Endodermal cell (in vitro differentiated cells): ENCODE results near the gene KPRP. TPM values are rescaled to one million over a fixed set of nuclear protein-coding genes. Genes with fewer than 3 reads are reported as not detected.

Experiments used
- DNase-seq: peaks from one replicate; pipeline ENCODE4 v3.0.0-alpha.2; 2017
- H3K27ac ChIP-seq: 2 replicates; pipeline ENCODE4 v1.5.1; 2013; ENCODE audit warnings: mild to moderate bottlenecking, low read depth, low read length, moderate library complexity
- H3K27me3 ChIP-seq: 2 replicates; pipeline ENCODE4 v1.6.1; 2013; ENCODE audit warnings: mild to moderate bottlenecking, low read length, moderate library complexity; ENCODE audit not compliant: insufficient read depth, control insufficient read depth, poor library complexity, severe bottlenecking
- H3K36me3 ChIP-seq: 2 replicates; pipeline ENCODE4 v1.7.0; 2013; ENCODE audit warnings: mild to moderate bottlenecking, low read length, moderate library complexity; ENCODE audit not compliant: control insufficient read depth, insufficient read depth
- H3K4me1 ChIP-seq: one replicate; pipeline ENCODE4 v1.7.0; 2013; ENCODE audit warnings: low read length; ENCODE audit not compliant: control insufficient read depth, insufficient read depth
- H3K4me3 ChIP-seq: 2 replicates; pipeline ENCODE4 v1.5.1; 2013; ENCODE audit warnings: mild to moderate bottlenecking, low read length, moderate library complexity
- H3K9ac ChIP-seq: 2 replicates; pipeline ENCODE4 v1.6.1; 2013; ENCODE audit warnings: mild to moderate bottlenecking, low read length, moderate library complexity; ENCODE audit not compliant: poor library complexity, severe bottlenecking; ENCODE audit errors: extremely low read depth
- H3K9me3 ChIP-seq: 2 replicates; pipeline ENCODE4 v1.6.1; 2013; ENCODE audit warnings: mild to moderate bottlenecking, low read length, moderate library complexity; ENCODE audit not compliant: control insufficient read depth
- H3K27ac Mint-ChIP-seq: 2 replicates; pipeline ENCODE4 v1.8.0; 2020; ENCODE audit warnings: mixed read lengths
- H3K27me3 Mint-ChIP-seq: 2 replicates; pipeline ENCODE4 v1.8.0; 2021; ENCODE audit warnings: mild to moderate bottlenecking, mixed read lengths; ENCODE audit not compliant: insufficient read depth
- H3K36me3 Mint-ChIP-seq: 2 replicates; pipeline ENCODE4 v1.8.0; 2020; ENCODE audit warnings: low read depth, mixed read lengths
- H3K4me1 Mint-ChIP-seq: 2 replicates; pipeline ENCODE4 v1.8.0; 2020; ENCODE audit warnings: mixed read lengths
- H3K4me3 Mint-ChIP-seq: 2 replicates; pipeline ENCODE4 v1.8.0; 2020; ENCODE audit warnings: mild to moderate bottlenecking, moderate library complexity, mixed read lengths
- H3K9me3 Mint-ChIP-seq: 2 replicates; pipeline ENCODE4 v1.8.0; 2020; ENCODE audit warnings: mild to moderate bottlenecking, mixed read lengths
- CTCF ChIP-seq: fragments of 200-600 bp; sonication (generic); conservative IDR thresholded peaks from 2 replicates; pipeline ENCODE4 v1.5.0; 2021; ENCODE audit warnings: antibody characterized with exemption, mild to moderate bottlenecking
- WGBS, 2 experiments: methylation state at CpG; one replicate each; pipeline versions ENCODE4 v1.1.5 to v1.1.7; 2013; ENCODE audit warnings: missing lambda C conversion rate in 2 of 2, mixed read lengths in 1 of 2; ENCODE audit not compliant: insufficient coverage in 1 of 2, insufficient read length in 1 of 2; 5-methylcytosine and 5-hydroxymethylcytosine counted together
- total RNA-seq, 2 donors: library from RNA; stranded (reverse); fragmentation: NEBNext Ultra II Directional in 1 of 2; extraction: Animal tissue kit (Norgen Biotek cat#: 25700) in 1 of 2; gene quantifications; 2 replicates in 1 of 2; 3 replicates in 1 of 2; pipeline ENCODE4 v1.2.1, GENCODE V29; 2021

The KPRP gene
- total RNA-seq, 2 donors from 2014 or later: not detected

- no peak for TF ChIP-seq CTCF
Observed at GRCh38 chr1:152728986-152729385, 28.8 kb upstream of the KPRP start.

GRCh38 chr1:152735648-152736047 is 22.2 kb upstream of the KPRP start:
- Histone ChIP-seq H3K4me1 (no peaks in the 10 kb centered on the region), H3K27me3 (no peaks in the 10 kb centered on the region), H3K9me3 (peaks cover 72% of the 10 kb centered on the region), H3K9ac (no peak overlapping the region), H3K27ac (no peak overlapping the region), H3K36me3 (no peaks in the 10 kb centered on the region), H3K4me3 (no peak overlapping the region)
- WGBS, 2 experiments: 52% methylated on average over 1 of the region's 1 CpG; no CpG with 5 or more reads in 1 of the 2 experiments
- peaks cover 83% of the 10 kb centered on the region for H3K9me3 Mint-ChIP-seq
- H3K4me1 Mint-ChIP-seq: no peaks in the 10 kb centered on the region
- no peak overlapping the region for H3K27ac Mint-ChIP-seq
- no peak for DNase-seq
- no peak for TF ChIP-seq CTCF
- no peaks in the 10 kb centered on the region for H3K36me3 Mint-ChIP-seq
- H3K27me3 Mint-ChIP-seq: no peaks in the 10 kb centered on the region
- H3K4me3 Mint-ChIP-seq: no peak overlapping the region

More at GRCh38 chr1:152728986-152729385, 28.8 kb upstream of the KPRP start:
- Mint-ChIP-seq H3K27me3 (no peaks in the 10 kb centered on the region), H3K36me3 (no peaks in the 10 kb centered on the region), H3K9me3 (peaks cover 81% of the 10 kb centered on the region), H3K27ac (no peak overlapping the region), H3K4me1 (no peaks in the 10 kb centered on the region), H3K4me3 (no peak overlapping the region)
- no peak overlapping the region for H3K9ac ChIP-seq
- H3K36me3 ChIP-seq: no peaks in the 10 kb centered on the region
- no peaks in the 10 kb centered on the region for H3K4me1 ChIP-seq
- no peaks in the 10 kb centered on the region for H3K27me3 ChIP-seq
- WGBS, 2 experiments: 100% methylated on average over 1 of the region's 1 CpG; no CpG with 5 or more reads in 1 of the 2 experiments
- no peak overlapping the region for H3K4me3 ChIP-seq
- H3K9me3 ChIP-seq: peaks cover 74% of the 10 kb centered on the region
- no peak for DNase-seq
- no peak overlapping the region for H3K27ac ChIP-seq

GRCh38 chr1:152737997-152738396 is 19.8 kb upstream of the KPRP start:
- H3K4me3 Mint-ChIP-seq: no peak overlapping the region
- H3K36me3 ChIP-seq: no peaks in the 10 kb centered on the region
- peaks cover 93% of the 10 kb centered on the region for H3K9me3 Mint-ChIP-seq
- H3K27ac Mint-ChIP-seq: no peak overlapping the region
- H3K4me1 Mint-ChIP-seq: no peaks in the 10 kb centered on the region
- DNase-seq: no peak
- H3K27me3 ChIP-seq: no peaks in the 10 kb centered on the region
- H3K36me3 Mint-ChIP-seq: no peaks in the 10 kb centered on the region
- H3K9me3 ChIP-seq: peaks cover 80% of the 10 kb centered on the region
- WGBS, 2 experiments: 60% methylated on average over 4 of the region's 5 CpGs; no CpG with 5 or more reads in 1 of the 2 experiments
- no peak overlapping the region for H3K9ac ChIP-seq
- no peak for TF ChIP-seq CTCF
- no peak overlapping the region for H3K4me3 ChIP-seq
- no peak overlapping the region for H3K27ac ChIP-seq
- no peaks in the 10 kb centered on the region for H3K27me3 Mint-ChIP-seq
- no peaks in the 10 kb centered on the region for H3K4me1 ChIP-seq
